HG03575 (cell line): Measurements from ENCODE around the gene C19orf38.

Experiments
- ATAC-seq: cut with Tn5 transposase; IDR thresholded peaks from one replicate; pipeline ENCODE4 v1.9.1; 2021; ENCODE audit not compliant: unreplicated experiment, insufficient number of reproducible peaks, low FRiP score; ENCODE audit errors: extremely low read depth

C19orf38 gene

DNA sequence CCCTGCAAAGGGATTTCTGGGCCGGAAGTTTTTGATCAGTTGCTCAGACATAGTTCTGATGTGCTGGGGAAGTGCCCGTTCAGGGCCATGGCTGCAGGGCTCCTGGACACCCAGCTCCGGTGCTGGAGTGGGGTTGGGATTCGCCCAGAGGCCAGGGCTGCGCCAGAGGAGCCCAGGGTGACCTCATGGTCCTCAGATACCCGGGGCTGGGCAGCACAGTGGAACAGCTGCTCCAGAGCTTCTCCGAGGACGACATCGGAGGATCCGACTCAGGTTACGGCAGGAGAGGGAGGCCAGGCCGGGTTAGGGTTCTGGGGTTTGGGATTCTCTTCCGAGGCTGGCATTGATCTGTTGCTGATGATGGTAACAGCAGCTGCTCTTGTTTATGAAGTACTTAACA, 44.0 kb downstream of the C19orf38 start:
- no peak for ATAC-seq

DNA sequence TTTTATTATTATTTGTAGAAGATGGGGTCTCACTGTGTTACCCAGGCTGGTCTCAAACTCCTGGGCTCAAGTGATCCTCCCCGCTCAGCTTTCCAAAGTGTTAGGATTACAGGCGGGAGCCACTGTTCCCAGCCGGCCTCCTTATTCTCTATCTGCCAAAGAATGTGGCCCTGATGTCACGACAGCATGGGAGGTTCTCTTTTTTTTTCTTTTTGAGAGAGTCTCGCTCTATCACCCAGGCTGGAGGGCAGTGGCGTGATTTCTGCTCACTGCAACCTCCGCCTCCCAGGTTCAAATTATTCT, 46.6 kb downstream of the C19orf38 start:
- ATAC-seq = no peak

DNA sequence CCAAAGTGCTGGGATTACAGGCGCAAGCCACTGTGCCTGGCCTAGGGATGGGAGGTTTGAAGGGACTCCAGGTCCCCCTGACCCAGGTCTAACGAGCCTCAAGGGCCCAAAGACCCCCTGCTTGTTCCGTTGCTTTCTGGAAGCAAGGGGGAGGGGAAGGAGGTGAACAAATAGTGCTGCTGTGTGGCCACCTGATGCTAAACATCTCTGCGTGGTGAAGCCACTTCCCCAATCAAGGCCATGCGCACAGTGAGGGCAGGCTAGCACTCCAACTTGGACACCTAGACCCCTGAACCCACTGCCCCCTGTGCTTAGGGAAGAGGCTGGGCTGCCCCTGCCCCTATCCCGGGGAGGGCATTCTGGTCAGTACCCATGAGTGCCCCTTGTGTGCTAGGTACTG, 47.1 kb downstream of the C19orf38 start:
- no peak for ATAC-seq

DNA sequence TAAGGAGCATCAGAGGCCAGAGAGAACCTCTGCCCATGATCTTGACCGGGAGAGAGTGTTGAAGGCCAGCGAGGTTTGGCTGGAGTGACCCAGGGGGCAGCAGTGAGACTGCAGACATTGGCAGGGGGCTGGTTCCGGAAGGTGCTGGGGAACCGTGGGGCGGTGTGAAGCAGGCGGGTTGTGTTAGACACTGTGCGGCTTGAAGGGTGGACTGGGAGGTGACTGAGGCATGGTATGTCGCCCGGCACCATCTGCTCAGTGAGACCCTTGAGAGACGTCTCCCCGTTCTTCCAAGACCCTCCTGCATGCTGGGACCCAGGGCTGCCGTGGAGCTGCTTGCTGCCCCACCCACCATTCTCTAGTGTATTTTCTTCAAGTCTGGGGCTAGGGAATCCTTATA, 47.7 kb downstream of the C19orf38 start:
- no peak for ATAC-seq

DNA sequence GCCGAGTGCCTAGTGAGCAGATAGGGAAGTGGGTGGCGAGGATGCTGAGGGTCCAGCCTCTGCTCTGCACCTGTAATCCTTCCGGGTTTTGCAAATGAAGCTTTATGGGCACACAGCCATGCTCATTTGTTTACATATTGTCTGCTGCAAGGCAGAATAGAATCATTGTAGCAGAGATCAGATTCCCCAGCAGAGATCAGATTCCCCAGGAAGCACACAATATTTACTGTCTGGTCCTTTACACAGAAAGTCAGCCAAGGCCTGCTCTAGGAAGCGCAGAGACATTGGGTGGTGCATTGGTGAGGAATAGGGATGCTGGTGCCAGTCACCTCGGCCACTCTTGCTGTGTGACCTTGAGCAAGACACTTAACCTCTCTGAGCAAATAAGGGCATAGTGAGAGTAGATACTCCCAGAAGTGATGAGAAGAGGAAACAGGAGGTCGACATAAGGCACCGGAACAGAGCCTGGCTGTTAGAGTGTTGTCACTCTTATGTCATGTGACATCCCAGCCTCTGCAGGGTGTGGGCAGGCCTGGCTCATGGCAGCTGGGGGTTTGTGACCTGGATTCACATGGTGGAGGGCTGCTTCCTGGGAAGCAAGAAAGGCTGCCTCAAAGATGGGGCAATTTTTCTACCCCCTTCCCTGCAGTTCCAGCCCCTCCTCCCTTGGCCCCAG, 48.8 kb downstream of the C19orf38 start:
- ATAC-seq = no peak

DNA sequence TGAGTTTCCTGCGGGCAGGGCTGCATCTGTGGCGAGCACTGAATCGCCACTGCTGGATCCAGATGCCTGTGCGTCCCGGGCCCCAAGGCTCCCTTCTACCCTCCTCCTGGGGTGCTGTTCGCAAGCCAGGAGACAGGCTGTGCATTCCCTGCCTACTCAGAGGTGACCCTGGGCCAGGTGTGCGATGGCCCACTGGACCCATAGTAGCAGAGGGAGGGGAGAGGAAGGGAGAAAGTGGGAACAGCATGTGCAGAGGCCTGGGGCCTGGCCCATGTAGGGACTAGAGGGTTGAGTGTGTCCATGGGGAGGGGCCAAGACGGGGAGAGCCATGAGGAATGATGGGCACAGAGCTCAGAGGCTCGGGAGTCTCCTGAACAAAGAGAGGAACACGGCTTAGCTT, 50.4 kb downstream of the C19orf38 start:
- ATAC-seq = no peak

DNA sequence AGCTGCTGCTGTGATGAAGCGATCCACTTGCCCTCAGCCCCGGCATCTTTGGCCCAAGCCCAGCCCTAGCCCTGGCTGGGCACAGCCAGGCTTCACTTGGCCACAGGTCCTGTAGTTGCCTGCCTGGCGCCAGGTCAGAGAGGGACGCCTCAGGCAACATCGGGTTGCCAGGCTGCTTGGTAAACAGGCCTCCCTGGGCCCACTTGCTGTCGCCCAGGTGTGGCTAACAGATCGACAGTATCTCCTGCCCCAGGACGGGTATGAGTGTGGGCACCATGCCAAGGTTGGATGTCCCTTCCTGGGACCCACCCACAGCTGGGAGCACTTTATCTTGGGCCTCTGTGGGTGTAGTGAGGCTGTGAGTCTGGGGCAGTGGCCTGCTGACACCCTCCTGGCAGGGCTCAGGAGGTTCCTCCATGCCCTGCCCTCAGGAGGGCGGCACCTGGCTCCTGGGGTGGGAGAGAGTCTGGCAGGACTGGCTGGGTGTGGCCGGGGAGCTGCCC, 51.0 kb downstream of the C19orf38 start:
- ATAC-seq = no peak

DNA sequence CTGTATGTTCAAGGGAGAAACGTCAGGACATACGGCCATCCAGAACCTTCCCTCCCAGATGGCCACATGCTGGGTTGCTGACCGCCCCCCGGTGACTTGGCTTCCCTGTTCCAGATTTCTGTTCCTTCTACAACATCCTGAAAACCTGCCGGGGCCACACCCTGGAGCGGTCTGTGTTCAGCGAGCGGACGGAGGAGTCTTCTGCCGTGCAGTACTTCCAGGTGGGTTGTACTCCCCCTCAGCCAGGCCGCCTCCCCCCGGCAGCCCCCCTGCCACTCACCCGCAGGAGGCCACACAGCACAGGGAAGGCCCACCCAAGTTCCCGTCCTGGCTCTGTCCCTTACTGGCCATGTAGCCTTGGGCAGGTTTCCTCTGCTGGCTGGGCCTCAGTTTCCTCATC, 59.7 kb downstream of the C19orf38 start:
- no peak for ATAC-seq

DNA sequence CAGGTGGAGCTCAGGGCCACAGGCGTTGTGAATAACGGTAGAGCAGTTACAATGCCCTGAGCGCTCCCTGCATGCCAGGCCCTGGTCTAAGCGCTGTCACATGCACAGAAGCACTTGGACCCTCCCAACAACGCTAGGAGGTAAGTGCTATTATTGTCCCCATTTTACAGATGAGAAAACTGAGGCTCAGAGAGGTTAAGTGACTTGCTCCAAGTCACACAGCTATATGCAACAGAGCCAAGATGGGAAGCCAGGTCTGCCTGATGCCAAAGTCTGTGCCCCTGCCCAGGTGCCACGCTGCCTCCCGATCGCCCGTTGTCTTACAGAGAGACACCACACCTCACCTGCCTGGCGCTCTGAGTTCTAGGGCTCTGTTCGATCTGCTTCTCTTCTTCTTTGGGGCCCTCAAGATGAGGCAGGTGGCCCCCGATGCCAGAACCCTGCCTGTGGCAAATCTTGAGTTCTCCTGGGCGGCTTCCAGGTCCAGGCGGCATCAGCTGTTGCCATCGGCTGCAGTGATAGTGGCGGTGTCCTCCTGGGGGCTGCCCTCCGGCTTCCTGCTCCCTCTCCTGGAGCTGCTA, 60.3 kb downstream of the C19orf38 start:
- no peak for ATAC-seq

DNA sequence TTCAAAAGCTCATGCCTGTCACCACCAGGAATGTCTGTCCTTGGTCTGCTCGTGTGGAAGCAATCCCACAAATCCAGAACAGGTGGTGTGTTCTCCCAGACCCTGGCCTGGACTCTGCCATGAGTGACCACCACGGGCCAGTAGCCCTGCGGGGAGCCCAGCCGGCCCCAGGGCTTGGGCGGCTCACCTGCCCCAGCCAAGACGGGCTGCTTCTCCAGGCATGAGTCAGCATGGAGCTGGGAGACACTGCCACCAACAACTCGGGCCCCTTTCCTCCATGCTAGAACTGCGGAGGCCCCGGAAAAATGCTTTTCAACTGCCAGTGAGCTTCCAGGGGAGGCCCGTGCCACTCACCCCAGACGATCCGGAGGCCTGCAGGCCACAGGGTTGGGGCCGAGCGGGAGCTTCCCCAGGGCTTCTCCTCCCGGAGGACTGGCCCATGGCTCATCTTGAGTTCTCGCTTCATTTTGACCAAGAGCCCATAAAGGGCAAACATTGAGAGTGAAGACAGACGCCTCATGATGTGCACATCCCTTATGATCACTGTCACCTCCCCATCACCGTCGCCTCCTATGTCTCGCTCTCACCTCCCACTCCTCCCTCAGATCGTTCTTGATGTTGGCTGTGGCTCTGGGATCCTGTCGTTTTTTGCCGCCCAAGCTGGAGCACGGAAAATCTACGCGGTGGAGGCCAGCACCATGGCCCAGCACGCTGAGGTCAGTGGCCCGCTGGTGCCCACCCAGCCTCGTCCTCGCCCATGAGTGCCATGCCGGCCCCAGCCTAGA, 63.6 kb downstream of the C19orf38 start:
- ATAC-seq = no peak

DNA sequence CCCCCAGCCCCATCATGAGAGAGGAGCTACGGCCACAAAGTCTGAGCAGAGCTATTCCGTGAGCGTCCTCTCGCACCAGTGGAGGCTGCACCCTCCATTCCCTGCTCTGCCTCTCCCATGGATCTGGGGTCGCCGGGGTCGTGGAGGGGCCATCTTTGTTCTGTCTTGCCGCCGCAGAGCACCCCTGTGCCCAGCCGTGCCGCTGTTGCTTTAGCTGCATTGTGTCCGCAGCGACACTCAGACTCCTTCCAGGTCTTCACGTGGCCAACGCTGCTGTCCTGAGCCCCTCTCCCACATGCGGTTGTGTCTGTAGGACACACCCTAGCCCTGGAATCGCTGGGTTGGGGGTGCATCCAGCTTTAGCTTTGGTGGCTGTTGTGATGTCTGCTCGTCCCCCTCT, 64.4 kb downstream of the C19orf38 start:
- no peak for ATAC-seq

DNA sequence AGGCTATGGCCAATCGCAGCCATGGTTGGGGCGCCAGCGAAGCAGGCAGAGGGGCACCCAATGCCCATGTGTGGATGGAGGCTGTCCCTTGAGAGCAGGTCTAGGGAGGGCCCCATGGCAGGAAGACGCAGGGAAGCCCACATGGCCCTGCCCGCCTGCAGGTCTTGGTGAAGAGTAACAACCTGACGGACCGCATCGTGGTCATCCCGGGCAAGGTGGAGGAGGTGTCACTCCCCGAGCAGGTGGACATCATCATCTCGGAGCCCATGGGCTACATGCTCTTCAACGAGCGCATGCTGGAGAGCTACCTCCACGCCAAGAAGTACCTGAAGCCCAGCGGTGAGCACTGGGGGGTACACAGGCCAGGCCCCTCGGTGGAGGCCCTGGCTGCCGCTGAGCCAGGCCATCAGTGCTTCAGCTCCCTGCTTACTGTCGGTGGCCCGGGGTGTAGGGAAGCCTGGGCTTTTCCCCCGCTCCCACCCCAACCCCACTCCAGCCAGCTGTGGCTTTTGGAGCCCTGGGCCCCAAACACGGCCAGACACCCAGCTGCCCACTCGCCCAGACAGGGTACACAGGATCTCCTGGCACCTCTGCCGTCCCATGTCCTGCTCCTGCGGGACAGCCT, 65.6 kb downstream of the C19orf38 start:
- ATAC-seq = no peak

DNA sequence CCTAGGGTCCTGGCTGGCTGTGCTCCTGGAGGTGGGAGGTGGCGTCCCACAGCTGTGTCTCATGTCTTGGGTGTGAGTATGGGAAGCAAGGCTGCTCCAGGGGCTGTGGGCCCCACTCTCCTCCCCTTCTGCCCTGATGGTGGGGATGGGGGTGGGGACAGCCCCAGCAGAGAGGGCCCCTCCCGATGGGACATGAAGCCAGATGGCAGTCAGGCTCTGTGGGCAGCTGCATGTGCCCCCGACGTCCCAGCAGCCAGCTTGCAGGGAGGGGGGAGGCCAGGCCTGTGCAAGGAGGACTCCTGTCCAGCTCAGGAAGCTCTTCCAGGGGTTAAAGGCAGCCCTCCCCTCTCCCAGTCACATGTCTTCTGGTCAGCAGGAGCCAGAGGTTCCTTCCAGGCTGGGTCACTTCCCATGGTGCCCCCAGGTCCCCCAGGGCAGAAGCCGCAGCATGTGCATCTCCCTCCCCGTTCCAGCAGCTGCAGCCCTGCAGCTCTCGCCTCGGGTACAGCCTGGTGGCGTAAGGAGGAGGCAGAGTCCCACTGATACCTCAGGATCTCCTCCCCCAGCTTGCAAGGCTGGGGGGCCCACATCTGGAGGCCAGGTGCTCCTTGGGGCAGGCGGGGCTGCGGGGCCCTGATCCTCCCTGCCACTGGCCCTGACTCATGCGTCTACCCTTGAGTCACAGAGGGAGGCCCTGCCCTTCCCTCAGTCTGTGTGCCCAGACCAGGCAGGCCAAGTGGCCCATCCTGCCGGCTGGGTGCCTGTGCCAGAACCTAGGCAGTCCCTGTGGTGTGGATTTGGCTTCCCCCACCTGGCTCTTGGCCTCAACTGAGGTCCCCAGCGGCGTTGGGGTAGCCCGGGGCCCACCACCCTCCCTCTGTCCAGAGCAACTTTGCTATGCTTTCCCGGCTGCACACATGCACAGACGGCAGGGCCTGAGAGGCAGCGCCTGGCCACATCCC, 67.2 kb downstream of the C19orf38 start:
- no peak for ATAC-seq

DNA sequence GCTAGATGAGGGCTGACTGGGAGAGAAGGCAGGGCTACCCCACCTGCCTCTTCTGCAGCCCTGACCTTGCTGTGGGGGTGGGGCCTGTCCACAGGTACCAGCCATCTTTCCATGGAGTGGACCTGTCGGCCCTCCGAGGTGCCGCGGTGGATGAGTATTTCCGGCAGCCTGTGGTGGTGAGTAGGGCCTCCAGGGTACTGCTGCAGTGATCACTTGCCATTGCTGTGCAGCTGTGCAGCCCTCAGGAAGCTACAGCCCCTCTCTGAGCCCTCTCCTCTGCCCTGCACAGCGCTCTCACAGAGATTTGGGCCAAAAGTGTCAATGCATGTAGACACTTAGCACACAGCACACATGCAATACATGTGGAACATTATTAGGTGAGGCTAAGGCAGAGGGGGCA, 68.4 kb downstream of the C19orf38 start:
- ATAC-seq = no peak

DNA sequence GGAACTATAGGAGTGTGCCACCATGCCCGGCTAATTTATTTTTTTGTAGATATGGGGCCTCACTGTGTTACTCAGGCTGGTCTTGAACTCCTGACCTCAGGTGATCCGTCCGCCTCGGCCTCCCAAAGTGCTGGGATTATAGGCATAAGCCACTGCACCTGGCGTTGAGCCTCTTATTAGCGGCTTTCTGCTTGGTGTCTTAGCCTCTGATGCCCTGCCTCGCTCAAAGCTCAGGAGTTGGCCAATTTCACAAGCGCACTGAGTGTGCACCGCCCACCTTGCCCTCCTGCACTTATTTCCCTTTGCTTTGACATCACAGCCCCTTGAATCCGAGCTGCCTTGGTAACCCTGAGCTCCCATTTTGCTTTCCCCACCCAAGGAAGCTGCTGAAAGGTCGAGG, 70.1 kb downstream of the C19orf38 start:
- ATAC-seq = no peak
